ENCODE data around the gene PAM.
"Not testable (repeated sequence)": the region's sequence is repeated elsewhere in the genome, so short reads cannot be mapped to it uniquely, and the experiment has no call there.

The PAM gene

GRCh38 chr5:102902135-102902448, 147.0 kb downstream of the PAM start:
- no peak for DNase-seq (ENCODE audit: low read depth in 2 of 2)

GRCh38 chr5:102902647-102903046, 147.5 kb downstream of the PAM start:
- no peak for DNase-seq (ENCODE audit: low read depth in 2 of 2)

GRCh38 chr5:102903074-102903871, 148.2 kb downstream of the PAM start:
- no peak for DNase-seq (ENCODE audit: low read depth in 2 of 2)

GRCh38 chr5:102905056-102905455, 150.0 kb downstream of the PAM start:
- no peak for DNase-seq (ENCODE audit: low read depth in 2 of 2)

GRCh38 chr5:102907099-102907498, 152.0 kb downstream of the PAM start:
- not testable (repeated sequence) for DNase-seq (ENCODE audit: low read depth in 2 of 2)

GRCh38 chr5:102910240-102911226, 155.4 kb downstream of the PAM start:
- DNase-seq (ENCODE audit: low read depth in 2 of 2), result no peak

- no peak for DNase-seq (ENCODE audit: low read depth in 2 of 2)
Measured at GRCh38 chr5:102911973-102912372, 156.9 kb downstream of the PAM start.

- no peak for DNase-seq (ENCODE audit: low read depth in 2 of 2)
Measured at GRCh38 chr5:102916109-102916508, 161.0 kb downstream of the PAM start.

- no peak for DNase-seq (ENCODE audit: low read depth in 2 of 2)
Measured at GRCh38 chr5:102918986-102919610, 164.0 kb downstream of the PAM start.

- no peak for DNase-seq (ENCODE audit: low read depth in 2 of 2)
Measured at GRCh38 chr5:102920762-102921161, 165.7 kb downstream of the PAM start.

- no peak for DNase-seq (ENCODE audit: low read depth in 2 of 2)
Measured at GRCh38 chr5:102921341-102922044, 166.4 kb downstream of the PAM start.

GRCh38 chr5:102922111-102922720, 167.1 kb downstream of the PAM start:
- no peak for DNase-seq (ENCODE audit: low read depth in 2 of 2)

- no peak for DNase-seq (ENCODE audit: low read depth in 2 of 2)
Measured at GRCh38 chr5:102922799-102923477, 167.8 kb downstream of the PAM start.

- no peak for DNase-seq (ENCODE audit: low read depth in 2 of 2)
Measured at GRCh38 chr5:102924963-102925362, 169.9 kb downstream of the PAM start.

- DNase-seq (ENCODE audit: low read depth in 2 of 2), result no peak
Measured at GRCh38 chr5:102927007-102927406, 171.9 kb downstream of the PAM start.

- DNase-seq (ENCODE audit: low read depth in 2 of 2), result no peak
Measured at GRCh38 chr5:102930244-102930643, 175.1 kb downstream of the PAM start.

- DNase-seq (ENCODE audit: low read depth in 2 of 2), result no peak
Measured at GRCh38 chr5:102931085-102931725, 176.1 kb downstream of the PAM start.

GRCh38 chr5:102932781-102933180, 177.7 kb downstream of the PAM start:
- DNase-seq (ENCODE audit: low read depth in 2 of 2), result no peak

- no peak for DNase-seq (ENCODE audit: low read depth in 2 of 2)
Measured at GRCh38 chr5:102933316-102933715, 178.2 kb downstream of the PAM start.
